HAP-1 (cell line): ENCODE measurements around the gene TSPAN14.

Experiments
- DNase-seq, 2 experiments: peaks; one replicate each; pipeline ENCODE4 v3.0.0-alpha.2; 2016 to 2020; ENCODE audit warnings: low spot score in 2 of 2
- H3K27me3 ChIP-seq: fragments of 250-450 bp; sonication (Bioruptor Pico); 2 replicates; pipeline ENCODE4 v1.5.1; 2020; ENCODE audit warnings: low read depth, mild to moderate bottlenecking, moderate library complexity
- H3K36me3 ChIP-seq: fragments of 250-450 bp; sonication (Bioruptor Pico); replicated peaks from 2 replicates; pipeline ENCODE4 v1.5.1; 2020; ENCODE audit warnings: mild to moderate bottlenecking
- H3K4me1 ChIP-seq: fragments of 250-450 bp; sonication (Bioruptor Pico); 2 replicates; pipeline ENCODE4 v1.5.1; 2020; ENCODE audit warnings: mild to moderate bottlenecking
- H3K4me3 ChIP-seq: fragments of 250-450 bp; sonication (Bioruptor Pico); 2 replicates; pipeline ENCODE4 v1.5.1; 2020; ENCODE audit warnings: mild to moderate bottlenecking, moderate library complexity
- H3K9me3 ChIP-seq: fragments of 250-450 bp; sonication (Bioruptor Pico); 2 replicates; pipeline ENCODE4 v1.5.1; 2020; ENCODE audit warnings: mild to moderate bottlenecking, moderate library complexity
- in situ Hi-C: fragments of 300-500 bp; cut with MboI; formaldehyde crosslinking; loops from 3 replicates; pipeline ENCODE4 v1.14.3; 2020; ENCODE audit warnings: low sequenced_read_pairs, inconsistent platforms, mixed read lengths

TSPAN14 gene

GRCh38 chr10:80509403-80510161 lies 55.5 kb downstream of the TSPAN14 start:
- Histone ChIP-seq H3K36me3 (peaks cover 9% of the 10 kb centered on the region), H3K4me3 (no peak overlapping the region), H3K4me1 (peaks cover 7% of the 10 kb centered on the region), H3K27me3 (no peaks in the 10 kb centered on the region), H3K9me3 (no peaks in the 10 kb centered on the region)
- DNase-seq = no peak
- in situ Hi-C loops = loop anchor here (5.0 kb wide), 1 partner anchor 62 kb away; no protein-coding TSS in a partner anchor

- H3K4me1 ChIP-seq = no peaks in the 10 kb centered on the region
- no peaks in the 10 kb centered on the region for H3K27me3 ChIP-seq
- H3K4me3 ChIP-seq = no peak overlapping the region
- no peak for DNase-seq
- peaks cover 7% of the 10 kb centered on the region for H3K36me3 ChIP-seq
- H3K9me3 ChIP-seq = no peaks in the 10 kb centered on the region
- in situ Hi-C loops = no loop called here
These were observed 58.0 kb downstream of the TSPAN14 start for GRCh38 chr10:80512031-80512526.

GRCh38 chr10:80513106-80513505 lies 59.0 kb downstream of the TSPAN14 start:
- H3K4me3 ChIP-seq = no peak overlapping the region
- H3K4me1 ChIP-seq = no peaks in the 10 kb centered on the region
- H3K36me3 ChIP-seq = peaks cover 7% of the 10 kb centered on the region
- in situ Hi-C loops = no loop called here
- H3K27me3 ChIP-seq = no peaks in the 10 kb centered on the region
- DNase-seq = no peak
- H3K9me3 ChIP-seq = no peaks in the 10 kb centered on the region

- in situ Hi-C loops = no loop called here
These were observed 61.4 kb downstream of the TSPAN14 start for GRCh38 chr10:80515511-80515910.

GRCh38 chr10:80515941-80516340 lies 61.8 kb downstream of the TSPAN14 start:
- Histone ChIP-seq H3K4me1 (no peaks in the 10 kb centered on the region), H3K36me3 (peaks cover 3% of the 10 kb centered on the region), H3K4me3 (no peak overlapping the region), H3K27me3 (no peaks in the 10 kb centered on the region), H3K9me3 (no peaks in the 10 kb centered on the region)
- in situ Hi-C loops = no loop called here
- DNase-seq = no peak

More at GRCh38 chr10:80515511-80515910, 61.4 kb downstream of the TSPAN14 start:
- Histone ChIP-seq H3K9me3 (no peaks in the 10 kb centered on the region), H3K4me1 (no peaks in the 10 kb centered on the region), H3K27me3 (no peaks in the 10 kb centered on the region), H3K36me3 (peaks cover 3% of the 10 kb centered on the region), H3K4me3 (no peak overlapping the region)
- DNase-seq = no peak

DNA sequence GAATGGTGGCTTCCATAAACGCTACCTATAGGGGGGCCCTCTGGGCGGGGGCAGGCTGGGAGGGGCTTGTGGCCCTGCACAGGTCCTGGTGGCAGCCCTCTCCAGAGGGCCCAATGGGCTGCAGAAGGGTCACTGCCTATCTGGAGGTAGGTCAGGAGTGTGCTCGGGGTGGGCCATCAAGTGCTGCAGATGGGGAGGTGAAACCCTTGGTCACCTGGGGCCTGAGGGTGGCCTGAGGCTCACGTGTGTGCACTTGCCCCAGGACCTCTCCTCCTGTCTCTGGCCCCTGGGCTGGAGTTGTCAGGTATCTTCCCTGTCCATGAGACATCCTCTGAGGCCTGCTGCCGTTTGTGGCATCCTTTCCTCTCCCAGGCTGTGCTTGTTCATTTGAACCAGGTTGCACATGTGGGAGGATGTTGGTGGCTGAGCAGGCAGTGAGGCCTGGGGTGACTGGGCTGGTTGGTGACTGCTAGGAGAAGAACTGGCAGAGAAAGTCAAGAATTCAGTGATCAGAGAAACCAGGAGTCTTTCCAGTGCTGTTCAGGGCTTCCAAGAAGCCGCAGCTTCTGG lies 62.5 kb downstream of the TSPAN14 start:
- in situ Hi-C loops = no loop called here
- Histone ChIP-seq H3K4me1 (no peaks in the 10 kb centered on the region), H3K9me3 (no peaks in the 10 kb centered on the region), H3K4me3 (no peak overlapping the region), H3K36me3 (peaks cover 3% of the 10 kb centered on the region), H3K27me3 (no peaks in the 10 kb centered on the region)
- DNase-seq = no peak

DNA sequence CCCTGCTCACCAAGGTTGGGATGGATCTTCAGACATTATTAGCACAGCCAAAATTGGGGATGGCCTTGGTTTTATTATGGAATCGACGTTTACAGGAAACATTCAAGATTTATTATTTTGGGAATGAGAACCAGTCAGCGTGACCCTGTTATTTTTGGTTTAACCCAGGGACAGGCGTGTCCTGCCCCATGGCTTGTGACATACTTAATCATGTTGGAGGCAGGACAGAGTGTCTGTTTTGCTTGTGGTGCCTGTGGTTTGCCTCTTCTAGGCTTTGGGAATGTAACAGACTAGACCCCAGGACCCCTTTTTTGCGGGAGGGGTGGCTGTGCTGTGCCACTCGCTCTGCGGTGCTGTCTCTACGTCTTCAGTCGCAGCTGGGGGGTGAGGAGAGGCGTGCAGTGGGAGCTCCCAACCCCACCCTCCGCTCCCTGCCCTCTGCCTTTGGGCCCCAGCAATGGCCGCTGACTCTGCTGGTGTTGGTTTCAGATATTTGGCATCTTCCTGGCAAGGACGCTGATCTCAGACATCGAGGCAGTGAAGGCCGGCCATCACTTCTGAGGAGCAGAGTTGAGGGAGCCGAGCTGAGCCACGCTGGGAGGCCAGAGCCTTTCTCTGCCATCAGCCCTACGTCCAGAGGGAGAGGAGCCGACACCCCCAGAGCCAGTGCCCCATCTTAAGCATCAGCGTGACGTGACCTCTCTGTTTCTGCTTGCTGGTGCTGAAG lies 63.5 kb downstream of the TSPAN14 start:
- in situ Hi-C loops = no loop called here
- H3K4me3 ChIP-seq = no peak overlapping the region
- no peaks in the 10 kb centered on the region for H3K9me3 ChIP-seq
- no peak for DNase-seq
- no peaks in the 10 kb centered on the region for H3K27me3 ChIP-seq
- H3K36me3 ChIP-seq = peaks cover 3% of the 10 kb centered on the region
- no peaks in the 10 kb centered on the region for H3K4me1 ChIP-seq

DNA sequence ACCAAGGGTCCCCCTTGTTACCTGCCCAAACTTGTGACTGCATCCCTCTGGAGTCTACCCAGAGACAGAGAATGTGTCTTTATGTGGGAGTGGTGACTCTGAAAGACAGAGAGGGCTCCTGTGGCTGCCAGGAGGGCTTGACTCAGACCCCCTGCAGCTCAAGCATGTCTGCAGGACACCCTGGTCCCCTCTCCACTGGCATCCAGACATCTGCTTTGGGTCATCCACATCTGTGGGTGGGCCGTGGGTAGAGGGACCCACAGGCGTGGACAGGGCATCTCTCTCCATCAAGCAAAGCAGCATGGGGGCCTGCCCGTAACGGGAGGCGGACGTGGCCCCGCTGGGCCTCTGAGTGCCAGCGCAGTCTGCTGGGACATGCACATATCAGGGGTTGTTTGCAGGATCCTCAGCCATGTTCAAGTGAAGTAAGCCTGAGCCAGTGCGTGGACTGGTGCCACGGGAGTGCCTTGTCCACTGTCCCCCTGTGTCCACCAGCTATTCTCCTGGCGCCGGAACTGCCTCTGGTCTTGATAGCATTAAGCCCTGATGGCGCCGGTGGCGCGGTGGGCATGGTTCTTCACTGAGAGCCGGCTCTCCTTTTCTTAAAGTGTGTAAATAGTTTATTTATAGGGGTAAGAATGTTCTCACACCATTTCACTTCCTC lies 64.2 kb downstream of the TSPAN14 start:
- Histone ChIP-seq H3K9me3 (no peaks in the 10 kb centered on the region), H3K36me3 (peaks cover 3% of the 10 kb centered on the region), H3K4me3 (no peak overlapping the region), H3K4me1 (no peaks in the 10 kb centered on the region), H3K27me3 (no peaks in the 10 kb centered on the region)
- in situ Hi-C loops = no loop called here
- no peak for DNase-seq

GRCh38 chr10:80518807-80519360 lies 64.8 kb downstream of the TSPAN14 start:
- in situ Hi-C loops = no loop called here
- Histone ChIP-seq H3K27me3 (no peaks in the 10 kb centered on the region), H3K4me1 (no peaks in the 10 kb centered on the region), H3K9me3 (no peaks in the 10 kb centered on the region), H3K4me3 (no peak overlapping the region), H3K36me3 (peaks cover 3% of the 10 kb centered on the region)
- DNase-seq = no peak

DNA sequence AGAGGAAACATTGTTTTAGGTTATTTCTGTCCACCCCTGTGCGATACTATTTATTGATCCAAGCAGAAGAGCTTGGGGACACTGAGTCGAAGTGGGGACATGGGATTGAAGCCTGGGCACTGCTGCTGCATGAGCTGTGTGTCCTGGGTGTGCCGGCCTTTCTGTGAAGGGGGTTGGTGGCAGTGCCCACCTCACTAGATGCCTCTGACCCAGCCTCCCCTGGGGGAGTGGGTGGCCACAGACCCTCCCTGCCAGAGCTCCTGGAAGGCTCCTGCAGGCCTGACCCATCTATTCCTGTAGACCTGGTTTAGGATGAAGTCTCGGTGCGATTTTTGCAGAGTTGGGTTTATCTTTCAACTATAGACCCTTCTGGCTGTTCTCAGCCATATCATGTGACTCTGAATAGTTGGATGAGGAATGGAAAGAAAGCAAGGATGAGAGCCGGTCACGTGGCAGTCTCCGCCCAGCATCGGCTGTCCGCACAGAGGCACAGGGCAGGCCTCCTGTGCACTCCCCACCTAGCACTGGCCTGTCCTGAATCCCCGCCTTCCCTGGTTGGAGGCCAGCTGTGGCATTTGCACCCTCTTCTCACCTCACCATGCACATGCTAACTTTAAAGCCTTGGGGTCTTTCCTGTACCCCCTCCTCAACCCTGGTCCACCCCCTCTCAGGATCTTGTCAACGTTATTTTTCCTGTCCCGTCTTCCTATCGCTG lies 66.0 kb downstream of the TSPAN14 start:
- H3K9me3 ChIP-seq = no peaks in the 10 kb centered on the region
- H3K36me3 ChIP-seq = peaks cover 2% of the 10 kb centered on the region
- H3K4me3 ChIP-seq = no peak overlapping the region
- H3K27me3 ChIP-seq = no peaks in the 10 kb centered on the region
- no peak for DNase-seq
- in situ Hi-C loops = no loop called here
- H3K4me1 ChIP-seq = no peaks in the 10 kb centered on the region

- in situ Hi-C loops = no loop called here
- no peaks in the 10 kb centered on the region for H3K4me1 ChIP-seq
- H3K36me3 ChIP-seq = no peaks in the 10 kb centered on the region; the same call in 1 of the 2 replicates
- no peak for DNase-seq
- H3K4me3 ChIP-seq = no peak overlapping the region
- no peaks in the 10 kb centered on the region for H3K27me3 ChIP-seq
- H3K9me3 ChIP-seq = no peaks in the 10 kb centered on the region
These were observed 66.8 kb downstream of the TSPAN14 start for GRCh38 chr10:80520661-80521470.

- Histone ChIP-seq H3K9me3 (no peaks in the 10 kb centered on the region), H3K4me1 (no peaks in the 10 kb centered on the region), H3K36me3 (no peaks in the 10 kb centered on the region), H3K4me3 (no peak overlapping the region), H3K27me3 (no peaks in the 10 kb centered on the region)
- no peak for DNase-seq
- in situ Hi-C loops = no loop called here
These were observed 68.8 kb downstream of the TSPAN14 start for GRCh38 chr10:80522756-80523363.
